Lower leg skin (tissue), 4 donors: ENCODE measurements around the gene NAPSA. TPM values are rescaled to one million over a fixed set of nuclear protein-coding genes. Genes with fewer than 3 reads are reported as not detected.
"Not testable (repeated sequence)": the region's sequence is repeated elsewhere in the genome, so short reads cannot be mapped to it uniquely, and the experiment has no call there.

ENCODE experiments used
- DNase-seq, 2 donors: peaks; one replicate each; pipeline ENCODE4 v3.0.0-alpha.2; 2019; ENCODE audit warnings: low spot score in 2 of 2
- H3K4me3 ChIP-seq: fragments of 200-600 bp; sonication (generic); 2 replicates; pipeline ENCODE4 v1.5.1; 2017; ENCODE audit warnings: mild to moderate bottlenecking, low read depth; ENCODE audit not compliant: poor library complexity, severe bottlenecking
- POLR2A ChIP-seq, 2 donors: fragments of 450-650 bp; IDR thresholded peaks; one replicate each; pipeline ENCODE4 v1.6.1; 2016 to 2017; ENCODE audit warnings: antibody characterized with exemption in 2 of 2, mild to moderate bottlenecking in 1 of 2, moderate library complexity in 1 of 2
- WGBS, 2 donors: methylation state at CpG; one replicate each; pipeline ENCODE4 v1.1.5; 2018; 5-methylcytosine and 5-hydroxymethylcytosine counted together
- intact Hi-C: fragments of 100-400 bp; cut with DNase I; formaldehyde crosslinking; loops from one replicate; pipeline ENCODE4 v1.15.0; 2023; ENCODE audit warnings: low total_unique reads
- total RNA-seq, 4 donors: library from RNA; depleted of rRNA; stranded (reverse); fragments of >200 nt; gene quantifications; one replicate each; pipeline ENCODE4 v1.1.0, GENCODE V29; 2016
- TF ChIP-seq, protein P1 (sequence below), 3 donors: fragments of 450-650 bp; IDR thresholded peaks; one replicate each; pipeline ENCODE4 v1.5.1; 2016; ENCODE audit warnings: antibody characterized with exemption in 3 of 3, mild to moderate bottlenecking in 3 of 3, moderate library complexity in 2 of 3

NAPSA gene
- total RNA-seq, 4 donors from 2014 or later, result 0.51 to 5.9 (median 2.6) TPM

DNA sequence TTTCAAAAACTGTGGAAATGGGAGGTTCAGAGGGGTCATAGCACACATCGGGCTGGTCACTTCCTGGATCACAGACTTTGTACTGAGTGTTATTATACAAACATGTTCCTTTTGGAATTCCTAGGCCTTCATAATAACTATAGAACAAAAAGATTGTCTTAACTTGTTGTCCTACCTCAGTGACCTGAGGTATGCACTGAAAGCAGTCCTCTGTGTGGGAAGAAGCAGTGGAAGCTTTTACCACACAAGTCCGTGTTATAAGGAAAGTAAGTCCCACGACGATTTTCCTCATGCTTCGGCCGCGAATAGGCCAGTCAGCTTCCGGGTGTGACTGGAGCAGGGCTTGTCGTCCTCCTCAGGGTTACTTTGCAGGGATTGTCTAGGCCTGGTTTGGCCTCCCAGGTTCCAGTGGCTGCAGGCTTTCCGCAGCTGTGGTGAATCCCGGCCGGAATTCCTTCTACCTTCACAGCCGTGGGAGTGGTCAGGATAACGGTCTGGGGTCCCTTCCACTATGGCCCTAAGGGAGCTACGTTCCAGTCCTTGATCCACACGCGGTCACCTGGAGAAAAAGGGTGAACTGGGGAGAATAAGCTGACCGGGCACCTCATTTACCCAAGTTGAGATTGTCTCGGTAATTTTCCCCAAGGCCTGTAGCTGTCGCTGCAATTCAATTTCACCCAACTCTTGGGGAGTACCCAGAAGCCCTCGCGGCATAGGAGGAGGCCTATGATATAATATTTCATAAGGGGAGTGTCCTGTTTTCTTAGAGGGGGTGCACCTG lies 16.0 kb downstream of the NAPSA start:
- no peak overlapping the region for H3K4me3 ChIP-seq
- TF ChIP-seq, protein P1, sequence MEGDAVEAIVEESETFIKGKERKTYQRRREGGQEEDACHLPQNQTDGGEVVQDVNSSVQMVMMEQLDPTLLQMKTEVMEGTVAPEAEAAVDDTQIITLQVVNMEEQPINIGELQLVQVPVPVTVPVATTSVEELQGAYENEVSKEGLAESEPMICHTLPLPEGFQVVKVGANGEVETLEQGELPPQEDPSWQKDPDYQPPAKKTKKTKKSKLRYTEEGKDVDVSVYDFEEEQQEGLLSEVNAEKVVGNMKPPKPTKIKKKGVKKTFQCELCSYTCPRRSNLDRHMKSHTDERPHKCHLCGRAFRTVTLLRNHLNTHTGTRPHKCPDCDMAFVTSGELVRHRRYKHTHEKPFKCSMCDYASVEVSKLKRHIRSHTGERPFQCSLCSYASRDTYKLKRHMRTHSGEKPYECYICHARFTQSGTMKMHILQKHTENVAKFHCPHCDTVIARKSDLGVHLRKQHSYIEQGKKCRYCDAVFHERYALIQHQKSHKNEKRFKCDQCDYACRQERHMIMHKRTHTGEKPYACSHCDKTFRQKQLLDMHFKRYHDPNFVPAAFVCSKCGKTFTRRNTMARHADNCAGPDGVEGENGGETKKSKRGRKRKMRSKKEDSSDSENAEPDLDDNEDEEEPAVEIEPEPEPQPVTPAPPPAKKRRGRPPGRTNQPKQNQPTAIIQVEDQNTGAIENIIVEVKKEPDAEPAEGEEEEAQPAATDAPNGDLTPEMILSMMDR (IDR thresholded peaks at IDR 0.05), result no peak
- no peak for TF ChIP-seq POLR2A (IDR thresholded peaks at IDR 0.05)
- no peak for DNase-seq
- intact Hi-C loops, result no loop called here
- WGBS, 2 donors, result 63 to 68% methylated on average over 22 of the region's 22 CpGs

DNA sequence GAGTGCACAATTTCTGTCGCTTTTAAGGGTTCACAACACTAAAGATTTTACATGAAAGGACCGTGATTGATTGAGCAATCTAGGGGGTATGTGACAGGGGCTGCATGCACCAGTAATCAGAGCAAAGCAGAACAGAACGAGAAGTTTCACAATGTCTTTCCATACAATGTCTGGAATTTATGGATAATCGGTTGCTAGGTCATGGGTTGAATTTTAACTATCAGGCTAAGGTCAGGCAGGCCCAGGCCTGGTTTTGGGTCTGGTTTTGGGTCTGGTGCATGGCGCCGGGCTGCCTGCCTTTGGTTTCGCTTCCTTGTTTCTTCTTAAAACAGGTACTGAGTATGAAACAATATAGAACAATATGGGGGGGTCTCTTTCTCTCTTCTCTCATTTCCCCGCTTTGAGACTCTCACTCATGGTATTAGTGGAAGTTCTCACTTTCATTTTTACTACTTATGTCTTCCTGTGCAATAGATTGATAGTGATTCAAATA lies 18.3 kb downstream of the NAPSA start:
- DNase-seq, H3K4me3 ChIP-seq, intact Hi-C loops: not testable (repeated sequence)
- 76 to 77% methylated on average over 8 of the region's 8 CpGs for WGBS, 2 donors

DNA sequence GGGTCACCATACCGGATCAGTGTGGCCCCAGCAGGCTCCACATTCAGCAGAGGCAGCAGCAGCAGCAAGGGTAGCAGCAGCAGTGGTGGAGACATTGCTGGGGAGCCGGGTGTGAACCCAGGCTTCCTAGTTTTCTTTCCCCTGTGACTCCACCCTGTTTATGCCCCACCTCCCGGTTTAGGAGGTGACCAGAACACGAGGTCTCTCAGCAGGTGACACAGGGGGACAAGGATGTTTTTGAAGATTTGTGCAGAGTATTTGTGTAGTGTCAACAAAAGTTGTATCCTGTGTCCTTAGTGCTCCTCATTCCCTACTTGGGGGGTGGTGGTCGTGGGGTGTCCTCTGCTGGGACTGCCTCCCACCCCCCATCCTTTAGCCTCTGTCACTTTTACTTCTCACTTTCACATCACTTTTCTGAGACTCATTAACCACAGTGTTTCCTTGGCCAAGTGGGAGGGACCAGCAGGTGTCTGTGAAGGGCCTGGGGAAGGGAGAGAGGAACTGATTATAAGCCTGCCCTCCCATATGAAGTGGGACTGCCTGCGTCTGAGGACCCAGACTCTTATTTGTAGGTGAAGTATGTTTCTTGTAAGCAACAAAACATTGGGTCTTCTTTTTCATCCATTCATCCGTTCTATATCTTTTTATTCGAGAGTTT lies 20.6 kb downstream of the NAPSA start:
- no peak for DNase-seq
- no peak for TF ChIP-seq POLR2A (IDR thresholded peaks at IDR 0.05)
- TF ChIP-seq, protein P1 (IDR thresholded peaks at IDR 0.05), result no peak
- intact Hi-C loops, result no loop called here
- WGBS, 2 donors, result 78 to 81% methylated on average over 8 of the region's 8 CpGs
- H3K4me3 ChIP-seq, result no peak overlapping the region

DNA sequence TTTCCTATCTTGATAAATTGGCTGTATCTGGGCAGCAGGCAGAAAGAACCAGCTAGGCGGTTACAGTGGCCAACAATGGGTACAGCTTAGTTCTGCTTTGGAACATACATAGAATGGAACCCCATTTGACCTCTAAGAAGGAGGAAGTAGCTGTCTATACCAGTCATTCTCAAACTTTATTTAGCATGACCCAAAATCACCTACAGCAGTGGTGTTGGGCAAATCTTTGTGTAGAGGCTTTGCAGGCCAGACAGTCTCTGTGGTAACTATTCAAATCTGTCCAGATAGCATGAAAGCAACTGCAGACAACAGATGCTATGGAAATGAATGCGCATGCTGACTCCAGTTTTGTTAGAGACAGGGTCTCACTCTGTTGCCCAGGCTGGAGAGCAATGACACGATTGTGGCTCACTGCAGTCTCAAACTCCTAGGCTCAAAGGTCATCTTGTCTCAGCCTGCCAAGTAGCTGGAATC lies 24.3 kb downstream of the NAPSA start:
- TF ChIP-seq, protein P1 (IDR thresholded peaks at IDR 0.05), result no peak
- TF ChIP-seq POLR2A (IDR thresholded peaks at IDR 0.05), result no peak
- intact Hi-C loops, result no loop called here
- no peak for DNase-seq
- no peak overlapping the region for H3K4me3 ChIP-seq
- 84 to 93% methylated on average over 3 of the region's 3 CpGs for WGBS, 2 donors

DNA sequence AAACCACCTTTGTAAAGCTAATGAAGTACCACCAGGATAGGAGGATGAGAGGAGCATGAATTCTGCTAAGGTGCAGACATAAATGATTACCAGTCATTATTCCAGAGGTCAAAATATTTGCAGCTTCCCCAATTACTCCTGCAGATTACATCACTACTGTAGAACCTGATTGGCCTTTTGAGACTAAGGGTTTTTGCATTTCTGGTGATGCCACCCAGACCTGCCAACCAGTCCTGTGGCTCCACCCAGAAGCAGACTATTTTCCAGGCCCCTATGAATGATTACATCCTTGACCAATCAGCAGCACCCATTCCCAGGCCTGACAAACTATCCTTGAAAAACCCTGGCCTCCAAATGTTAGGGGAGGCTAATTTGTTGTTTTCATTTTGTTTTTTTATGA lies 25.1 kb downstream of the NAPSA start:
- no peak for DNase-seq
- TF ChIP-seq, protein P1 (IDR thresholded peaks at IDR 0.05), result no peak
- no peak for TF ChIP-seq POLR2A (IDR thresholded peaks at IDR 0.05)
- intact Hi-C loops, result no loop called here
- no peak overlapping the region for H3K4me3 ChIP-seq

DNA sequence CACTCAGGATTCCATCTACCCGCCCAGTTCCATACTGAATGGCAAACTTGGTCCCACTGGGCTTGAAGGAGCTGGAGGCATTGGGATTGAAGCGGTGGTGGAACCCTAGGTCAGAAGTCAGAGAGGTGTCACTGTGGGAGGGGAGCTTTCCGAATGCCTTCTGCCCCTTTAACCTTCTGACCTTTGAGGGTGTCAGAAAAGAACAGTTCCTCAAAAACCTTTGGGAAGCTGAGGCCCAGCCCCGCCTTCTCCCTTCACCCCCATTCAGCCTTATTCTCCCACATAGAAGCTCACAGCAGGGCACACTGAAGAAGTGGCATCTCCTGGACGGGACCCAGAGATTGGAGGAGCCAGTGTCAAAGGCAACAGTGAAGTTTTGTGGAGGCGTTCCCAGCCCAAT lies 28.4 kb downstream of the NAPSA start:
- H3K4me3 ChIP-seq, intact Hi-C loops, DNase-seq: not testable (repeated sequence)
- WGBS, 2 donors, result 85 to 87% methylated on average over 6 of the region's 6 CpGs
